ENCODE results near the gene SLC38A8. TPM values are rescaled to one million over a fixed set of nuclear protein-coding genes. Genes with fewer than 3 reads are reported as not detected.

The SLC38A8 gene
- total and polyA plus RNA-seq, 11 donors = 0.29 to 25.3 (median 0.87) TPM; not detected in 3

GRCh38 chr16:83967091-83967490, 75.5 kb downstream of the SLC38A8 start:
- H3K4me3 ChIP-seq = no peak overlapping the region
- H3K9me3 ChIP-seq = no peaks in the 10 kb centered on the region
- peaks cover 0 to 10% (median 0%) of the 10 kb centered on the region in 9 donors for H3K27me3 ChIP-seq
- TF ChIP-seq CTCF (IDR thresholded peaks at IDR 0.05) = no peak
- no peak for TF ChIP-seq POLR2A (IDR thresholded peaks at IDR 0.05)
- H3K27ac ChIP-seq = no peak overlapping the region
- intact Hi-C loops (cut with DNase I) = loop anchor here in 7 of 10 donors (1.0 to 10.0 kb wide), 6 partner anchors 95 to 518 kb away; no protein-coding TSS in a partner anchor
- 74 to 87% (median 82%) methylated on average over 2 of the region's 2 CpGs for WGBS, 4 donors
- peaks cover 0 to 9% (median 0%) of the 10 kb centered on the region in 12 donors for H3K4me1 ChIP-seq
- H3K36me3 ChIP-seq = peaks cover 0 to 32% (median 7%) of the 10 kb centered on the region in 9 donors
- ATAC-seq (no peak), DNase-seq (no peak)

DNA sequence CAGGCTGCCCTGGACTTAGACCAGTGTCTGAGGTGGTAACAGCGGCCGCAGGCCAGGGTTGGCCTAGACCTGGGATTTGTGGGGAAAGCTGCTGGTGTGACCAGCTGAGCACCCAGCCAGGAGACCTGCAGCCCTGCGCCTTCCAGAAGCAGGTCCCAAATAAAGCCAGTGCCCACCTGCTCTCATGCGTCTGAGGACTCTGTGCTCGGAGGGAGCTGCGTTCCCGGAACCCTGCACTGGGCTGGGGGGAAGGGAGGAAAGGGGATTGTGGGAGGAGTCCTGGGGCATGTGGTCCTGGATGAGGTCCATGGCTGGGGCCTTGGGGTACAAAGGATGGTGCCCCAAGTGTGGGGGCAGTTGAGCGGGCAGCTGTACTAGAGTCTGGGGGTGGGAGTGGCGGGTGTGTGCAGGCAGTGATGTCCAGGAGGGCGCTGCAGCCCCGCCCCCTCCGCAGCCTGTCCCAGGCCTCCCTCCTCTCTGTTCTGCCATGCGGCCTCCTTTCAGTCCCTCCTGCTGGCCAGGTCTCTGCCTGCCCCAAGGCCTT, 76.4 kb downstream of the SLC38A8 start:
- ATAC-seq = no peak
- Histone ChIP-seq H3K36me3 (peaks cover 0 to 41% (median 11%) of the 10 kb centered on the region in 9 donors), H3K27ac (no peak overlapping the region), H3K4me1 (peaks cover 0 to 9% (median 0%) of the 10 kb centered on the region in 12 donors), H3K27me3 (peaks cover 0 to 10% (median 0%) of the 10 kb centered on the region in 9 donors), H3K9me3 (no peaks in the 10 kb centered on the region), H3K4me3 (no peak overlapping the region)
- 93 to 96% (median 95%) methylated on average over 11 to 13 of the region's 13 CpGs for WGBS, 4 donors
- intact Hi-C loops (cut with DNase I) = loop anchor here in 6 of 10 donors (5.0 to 10.0 kb wide), 5 partner anchors 96 to 519 kb away; no protein-coding TSS in a partner anchor
- peak in 1 of 5 donors; percentile 54 for DNase-seq
- TF ChIP-seq POLR2A (IDR thresholded peaks at IDR 0.05) = no peak
- no peak for TF ChIP-seq CTCF (IDR thresholded peaks at IDR 0.05)

DNA sequence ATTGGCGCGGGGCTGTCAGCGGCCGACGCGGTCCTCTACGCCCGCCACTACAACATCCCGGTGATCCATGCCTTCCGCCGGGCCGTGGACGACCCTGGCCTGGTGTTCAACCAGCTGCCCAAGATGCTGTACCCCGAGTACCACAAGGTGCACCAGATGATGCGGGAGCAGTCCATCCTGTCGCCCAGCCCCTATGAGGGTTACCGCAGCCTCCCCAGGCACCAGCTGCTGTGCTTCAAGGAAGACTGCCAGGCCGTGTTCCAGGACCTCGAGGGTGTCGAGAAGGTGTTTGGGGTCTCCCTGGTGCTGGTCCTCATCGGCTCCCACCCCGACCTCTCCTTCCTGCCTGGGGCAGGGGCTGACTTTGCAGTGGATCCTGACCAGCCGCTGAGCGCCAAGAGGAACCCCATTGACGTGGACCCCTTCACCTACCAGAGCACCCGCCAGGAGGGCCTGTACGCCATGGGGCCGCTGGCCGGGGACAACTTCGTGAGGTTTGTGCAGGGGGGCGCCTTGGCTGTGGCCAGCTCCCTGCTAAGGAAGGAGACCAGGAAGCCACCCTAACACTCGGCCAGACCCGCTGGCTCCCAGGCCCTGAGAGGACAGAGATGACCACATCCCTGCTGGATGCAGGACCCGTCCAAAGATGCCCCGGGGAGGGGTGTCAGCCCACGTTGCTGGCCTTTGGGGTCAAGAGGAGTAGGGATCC, 77.0 kb downstream of the SLC38A8 start:
- H3K9me3 ChIP-seq = no peaks in the 10 kb centered on the region
- H3K4me3 ChIP-seq = no peak overlapping the region
- H3K4me1 ChIP-seq = peaks cover 0 to 10% (median 0%) of the 10 kb centered on the region in 12 donors
- ATAC-seq (no peak), DNase-seq (peak in 1 of 5 donors; percentile 59)
- H3K27me3 ChIP-seq = peaks cover 0 to 10% (median 0%) of the 10 kb centered on the region in 9 donors
- intact Hi-C loops (cut with DNase I) = loop anchor here in 7 of 10 donors (2.0 to 10.0 kb wide), 6 partner anchors 97 to 519 kb away; no protein-coding TSS in a partner anchor
- H3K27ac ChIP-seq = peak overlapping the region in 1 of 12 donors; percentile 77
- WGBS, 4 donors = 91 to 98% (median 93%) methylated on average over 18 to 36 of the region's 36 CpGs
- TF ChIP-seq CTCF (IDR thresholded peaks at IDR 0.05) = no peak
- no peak for TF ChIP-seq POLR2A (IDR thresholded peaks at IDR 0.05)
- H3K36me3 ChIP-seq = peaks cover 0 to 47% (median 14%) of the 10 kb centered on the region in 9 donors
